Breast epithelium (tissue), 3 donors: Measurements from ENCODE around the gene TDRD10.

Source experiments
- POLR2A ChIP-seq: fragments of 450-650 bp; IDR thresholded peaks from one replicate; pipeline ENCODE4 v1.6.1; 2016; ENCODE audit warnings: antibody characterized with exemption, mild to moderate bottlenecking, moderate library complexity
- TF ChIP-seq, protein P1 (sequence below), 3 donors: fragments of 450-650 bp; IDR thresholded peaks; one replicate each; pipeline ENCODE4 v1.5.1; 2016 to 2017; ENCODE audit warnings: antibody characterized with exemption in 3 of 3, mild to moderate bottlenecking in 3 of 3, moderate library complexity in 3 of 3

- TF ChIP-seq, protein P1, sequence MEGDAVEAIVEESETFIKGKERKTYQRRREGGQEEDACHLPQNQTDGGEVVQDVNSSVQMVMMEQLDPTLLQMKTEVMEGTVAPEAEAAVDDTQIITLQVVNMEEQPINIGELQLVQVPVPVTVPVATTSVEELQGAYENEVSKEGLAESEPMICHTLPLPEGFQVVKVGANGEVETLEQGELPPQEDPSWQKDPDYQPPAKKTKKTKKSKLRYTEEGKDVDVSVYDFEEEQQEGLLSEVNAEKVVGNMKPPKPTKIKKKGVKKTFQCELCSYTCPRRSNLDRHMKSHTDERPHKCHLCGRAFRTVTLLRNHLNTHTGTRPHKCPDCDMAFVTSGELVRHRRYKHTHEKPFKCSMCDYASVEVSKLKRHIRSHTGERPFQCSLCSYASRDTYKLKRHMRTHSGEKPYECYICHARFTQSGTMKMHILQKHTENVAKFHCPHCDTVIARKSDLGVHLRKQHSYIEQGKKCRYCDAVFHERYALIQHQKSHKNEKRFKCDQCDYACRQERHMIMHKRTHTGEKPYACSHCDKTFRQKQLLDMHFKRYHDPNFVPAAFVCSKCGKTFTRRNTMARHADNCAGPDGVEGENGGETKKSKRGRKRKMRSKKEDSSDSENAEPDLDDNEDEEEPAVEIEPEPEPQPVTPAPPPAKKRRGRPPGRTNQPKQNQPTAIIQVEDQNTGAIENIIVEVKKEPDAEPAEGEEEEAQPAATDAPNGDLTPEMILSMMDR (IDR thresholded peaks at IDR 0.05), result no peak
- TF ChIP-seq POLR2A, result no peak
Observed at GRCh38 chr1:154485106-154485505, 16.9 kb upstream of the TDRD10 start.
